ENCODE data around the gene RAB11FIP4.

RAB11FIP4 gene

GRCh38 chr17:31366088-31366487 lies 25.4 kb upstream of the RAB11FIP4 start:
- no peak for TF ChIP-seq CTCF (IDR thresholded peaks at IDR 0.05)
- H3K27ac ChIP-seq: no peak overlapping the region
- no peak overlapping the region for H3K4me3 ChIP-seq
- no peak for DNase-seq (ENCODE audit: low spot score)

- no peak for TF ChIP-seq CTCF (IDR thresholded peaks at IDR 0.05)
- Histone ChIP-seq H3K27ac (no peak overlapping the region), H3K4me3 (no peak overlapping the region)
- DNase-seq (ENCODE audit: low spot score): no peak
Observed at GRCh38 chr17:31369266-31369665, 22.2 kb upstream of the RAB11FIP4 start.

GRCh38 chr17:31371511-31372097 lies 19.9 kb upstream of the RAB11FIP4 start:
- no peak for DNase-seq (ENCODE audit: low spot score)
- no peak for TF ChIP-seq CTCF (IDR thresholded peaks at IDR 0.05)
- Histone ChIP-seq H3K4me3 (no peak overlapping the region), H3K27ac (no peak overlapping the region)

- DNase-seq (ENCODE audit: low spot score): no peak
- TF ChIP-seq CTCF (IDR thresholded peaks at IDR 0.05): no peak
- no peak overlapping the region for H3K4me3 ChIP-seq
- H3K27ac ChIP-seq: no peak overlapping the region
Observed at GRCh38 chr17:31373150-31374093, 18.1 kb upstream of the RAB11FIP4 start.

- H3K27ac ChIP-seq: no peak overlapping the region
- TF ChIP-seq CTCF (IDR thresholded peaks at IDR 0.05): no peak
- H3K4me3 ChIP-seq: no peak overlapping the region
- no peak for DNase-seq (ENCODE audit: low spot score)
Observed at GRCh38 chr17:31374094-31374447, 17.4 kb upstream of the RAB11FIP4 start.

- Histone ChIP-seq H3K27ac (no peak overlapping the region), H3K4me3 (no peak overlapping the region)
- DNase-seq (ENCODE audit: low spot score): no peak
- no peak for TF ChIP-seq CTCF (IDR thresholded peaks at IDR 0.05)
Observed at GRCh38 chr17:31374503-31374902, 17.0 kb upstream of the RAB11FIP4 start.

- H3K27ac ChIP-seq: no peak overlapping the region
- no peak for TF ChIP-seq CTCF (IDR thresholded peaks at IDR 0.05)
- DNase-seq (ENCODE audit: low spot score): no peak
- no peak overlapping the region for H3K4me3 ChIP-seq
Observed at GRCh38 chr17:31378638-31379037, 12.8 kb upstream of the RAB11FIP4 start.

Measured in coronary artery (tissue), 2 donors.